ENCODE data around the gene SNAPC4. TPM values are rescaled to one million over a fixed set of nuclear protein-coding genes. Genes with fewer than 3 reads are reported as not detected.

The SNAPC4 gene
- total and polyA plus RNA-seq, 9 donors: 3.7 to 9.6 (median 8.7) TPM

GRCh38 chr9:136433849-136434579 lies 34.0 kb upstream of the SNAPC4 start:
- WGBS, 3 donors: 83 to 85% (median 84%) methylated on average over 31 to 37 of the region's 37 CpGs
- TF ChIP-seq EP300 (IDR thresholded peaks at IDR 0.05): no peak
- TF ChIP-seq POLR2A (IDR thresholded peaks at IDR 0.05): no peak
- TF ChIP-seq, protein P1, sequence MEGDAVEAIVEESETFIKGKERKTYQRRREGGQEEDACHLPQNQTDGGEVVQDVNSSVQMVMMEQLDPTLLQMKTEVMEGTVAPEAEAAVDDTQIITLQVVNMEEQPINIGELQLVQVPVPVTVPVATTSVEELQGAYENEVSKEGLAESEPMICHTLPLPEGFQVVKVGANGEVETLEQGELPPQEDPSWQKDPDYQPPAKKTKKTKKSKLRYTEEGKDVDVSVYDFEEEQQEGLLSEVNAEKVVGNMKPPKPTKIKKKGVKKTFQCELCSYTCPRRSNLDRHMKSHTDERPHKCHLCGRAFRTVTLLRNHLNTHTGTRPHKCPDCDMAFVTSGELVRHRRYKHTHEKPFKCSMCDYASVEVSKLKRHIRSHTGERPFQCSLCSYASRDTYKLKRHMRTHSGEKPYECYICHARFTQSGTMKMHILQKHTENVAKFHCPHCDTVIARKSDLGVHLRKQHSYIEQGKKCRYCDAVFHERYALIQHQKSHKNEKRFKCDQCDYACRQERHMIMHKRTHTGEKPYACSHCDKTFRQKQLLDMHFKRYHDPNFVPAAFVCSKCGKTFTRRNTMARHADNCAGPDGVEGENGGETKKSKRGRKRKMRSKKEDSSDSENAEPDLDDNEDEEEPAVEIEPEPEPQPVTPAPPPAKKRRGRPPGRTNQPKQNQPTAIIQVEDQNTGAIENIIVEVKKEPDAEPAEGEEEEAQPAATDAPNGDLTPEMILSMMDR (IDR thresholded peaks at IDR 0.05): no peak
- no peaks in the 10 kb centered on the region for H3K36me3 ChIP-seq

DNA sequence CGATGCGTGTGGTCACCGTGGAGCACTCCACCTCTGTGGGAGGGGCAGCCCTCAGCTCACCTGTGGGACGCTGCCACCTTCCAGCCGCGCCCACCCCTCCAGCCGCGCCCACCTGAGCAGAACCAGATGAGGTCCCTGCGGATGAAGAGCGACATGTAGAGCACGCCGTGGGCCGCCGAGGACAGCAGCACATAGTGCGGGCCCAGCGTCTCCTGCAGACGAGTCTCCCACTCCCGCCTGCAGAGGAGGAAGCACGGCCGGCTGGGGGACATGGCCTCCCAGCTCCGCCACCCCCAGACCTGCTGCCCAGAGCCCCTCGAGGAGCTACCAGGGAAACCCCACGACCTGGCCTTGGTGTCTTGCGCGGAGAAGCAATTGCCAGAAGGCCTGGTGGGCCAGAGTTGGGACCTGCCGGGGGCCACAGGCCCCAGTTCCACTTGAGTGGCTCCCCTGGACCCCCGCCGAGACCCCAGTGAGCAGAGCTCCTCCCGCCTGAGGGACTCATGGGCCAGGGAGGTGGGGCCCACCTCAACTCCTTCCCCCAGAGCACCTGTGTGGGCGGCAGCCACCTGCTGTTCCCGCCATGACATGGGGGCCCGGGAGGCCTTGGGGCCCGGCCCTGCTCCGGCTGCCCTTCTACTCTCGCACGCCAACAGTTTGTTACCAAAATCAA lies 33.2 kb upstream of the SNAPC4 start:
- H3K4me1 ChIP-seq (ENCODE audit: insufficient read depth): peaks cover 6% of the 10 kb centered on the region
- H3K27me3 ChIP-seq: no peaks in the 10 kb centered on the region
- 86 to 91% (median 90%) methylated on average over 33 to 36 of the region's 36 CpGs for WGBS, 3 donors
- H3K4me3 ChIP-seq: no peak overlapping the region
- H3K9me3 ChIP-seq: no peaks in the 10 kb centered on the region
- DNase-seq: no peak
- TF ChIP-seq POLR2A (IDR thresholded peaks at IDR 0.05) (no peak), EP300 (IDR thresholded peaks at IDR 0.05) (no peak)
- TF ChIP-seq, protein P1 (IDR thresholded peaks at IDR 0.05): no peak
- intact Hi-C loops (cut with DNase I): no loop called here
- H3K36me3 ChIP-seq: no peaks in the 10 kb centered on the region
- no peak overlapping the region for H3K27ac ChIP-seq

More at GRCh38 chr9:136433849-136434579, 34.0 kb upstream of the SNAPC4 start:
- intact Hi-C loops (cut with DNase I): no loop called here
- Histone ChIP-seq H3K4me3 (no peak overlapping the region), H3K27me3 (no peaks in the 10 kb centered on the region), H3K27ac (no peak overlapping the region), H3K4me1 (ENCODE audit: insufficient read depth) (peaks cover 12% of the 10 kb centered on the region), H3K9me3 (no peaks in the 10 kb centered on the region)
- peak in 1 of 5 donors; percentile 28 for DNase-seq

GRCh38 chr9:136432591-136432990 lies 32.6 kb upstream of the SNAPC4 start:
- intact Hi-C loops (cut with DNase I): no loop called here
- H3K4me1 ChIP-seq (ENCODE audit: insufficient read depth): peaks cover 1% of the 10 kb centered on the region
- TF ChIP-seq, protein P1 (IDR thresholded peaks at IDR 0.05): no peak
- no peak for TF ChIP-seq EP300 (IDR thresholded peaks at IDR 0.05)
- no peak for TF ChIP-seq POLR2A (IDR thresholded peaks at IDR 0.05)

GRCh38 chr9:136431782-136432350 lies 31.9 kb upstream of the SNAPC4 start:
- Histone ChIP-seq H3K36me3 (no peaks in the 10 kb centered on the region), H3K27me3 (no peaks in the 10 kb centered on the region), H3K4me1 (ENCODE audit: insufficient read depth) (no peaks in the 10 kb centered on the region), H3K9me3 (no peaks in the 10 kb centered on the region), H3K4me3 (no peak overlapping the region), H3K27ac (no peak overlapping the region)
- DNase-seq: no peak
- no peak for TF ChIP-seq POLR2A (IDR thresholded peaks at IDR 0.05)
- no peak for TF ChIP-seq EP300 (IDR thresholded peaks at IDR 0.05)
- TF ChIP-seq, protein P1 (IDR thresholded peaks at IDR 0.05): no peak
- WGBS, 3 donors: 90 to 94% (median 91%) methylated on average over 20 to 36 of the region's 36 CpGs
- intact Hi-C loops (cut with DNase I): no loop called here

More at GRCh38 chr9:136432591-136432990, 32.6 kb upstream of the SNAPC4 start:
- Histone ChIP-seq H3K9me3 (no peaks in the 10 kb centered on the region), H3K36me3 (no peaks in the 10 kb centered on the region), H3K4me3 (no peak overlapping the region), H3K27me3 (no peaks in the 10 kb centered on the region), H3K27ac (no peak overlapping the region)
- DNase-seq: no peak
- 85 to 95% (median 92%) methylated on average over 26 of the region's 26 CpGs for WGBS, 3 donors

Data from ovary (tissue), 9 donors.